NCI-H748 (cell line): ENCODE results near the gene CCL16.
"Not testable (repeated sequence)": the region's sequence is repeated elsewhere in the genome, so short reads cannot be mapped to it uniquely, and the experiment has no call there.

Experiments
- DNase-seq: peaks from one replicate; lab custom pipeline; 2025; ENCODE audit not compliant: unreplicated experiment; lab: John Stamatoyannopoulos, UW

The CCL16 gene, protein sequence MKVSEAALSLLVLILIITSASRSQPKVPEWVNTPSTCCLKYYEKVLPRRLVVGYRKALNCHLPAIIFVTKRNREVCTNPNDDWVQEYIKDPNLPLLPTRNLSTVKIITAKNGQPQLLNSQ

DNA sequence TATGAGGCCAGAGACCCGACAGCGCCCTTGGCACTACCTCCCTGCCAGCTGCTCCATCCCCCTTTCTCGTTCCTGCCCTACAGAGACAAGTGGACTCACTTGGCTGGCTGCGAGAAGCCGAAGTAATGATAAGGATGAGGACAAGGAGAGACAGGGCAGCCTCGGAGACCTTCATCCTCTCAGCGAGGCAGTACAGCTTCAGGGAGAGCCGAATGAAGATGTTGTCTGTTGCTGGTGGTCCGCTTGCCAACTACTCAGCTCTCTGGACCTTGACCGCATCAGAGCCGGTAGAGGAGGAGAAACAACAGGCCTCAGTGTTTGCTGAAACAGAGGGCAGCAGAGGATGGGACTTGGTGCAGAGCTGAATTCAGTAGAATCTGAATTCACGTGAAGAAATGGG is at the start of gene CCL16:
CCL16 (minus strand) TSS at position 252 of the 400 bp plus-strand sequence; CDS start at position 175, 77 bp downstream.
- DNase-seq = no peak

- DNase-seq = no peak
Measured at GRCh38 chr17:36030956-36031355, 49.7 kb upstream of the CCL16 start.

DNA sequence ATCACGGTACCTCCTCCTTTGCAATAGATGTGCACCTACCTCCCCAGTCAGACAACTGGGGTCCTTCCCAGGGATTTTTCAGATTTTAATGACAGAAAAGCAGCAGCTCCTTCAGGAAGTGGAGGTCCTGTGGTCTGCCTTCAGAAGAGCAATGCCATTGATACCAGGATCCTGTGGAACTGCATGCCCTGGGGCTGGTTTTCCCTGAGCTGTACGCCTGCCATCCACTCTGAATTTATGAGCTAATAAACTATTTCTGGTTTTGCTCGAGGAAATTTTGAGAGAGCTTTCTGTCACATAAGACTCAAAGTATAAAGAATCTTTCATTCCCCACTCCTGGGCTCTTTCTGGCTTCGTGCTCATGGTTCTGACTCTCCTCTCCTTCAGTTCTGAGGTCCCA is 46.5 kb upstream of the CCL16 start:
- DNase-seq = no peak

DNA sequence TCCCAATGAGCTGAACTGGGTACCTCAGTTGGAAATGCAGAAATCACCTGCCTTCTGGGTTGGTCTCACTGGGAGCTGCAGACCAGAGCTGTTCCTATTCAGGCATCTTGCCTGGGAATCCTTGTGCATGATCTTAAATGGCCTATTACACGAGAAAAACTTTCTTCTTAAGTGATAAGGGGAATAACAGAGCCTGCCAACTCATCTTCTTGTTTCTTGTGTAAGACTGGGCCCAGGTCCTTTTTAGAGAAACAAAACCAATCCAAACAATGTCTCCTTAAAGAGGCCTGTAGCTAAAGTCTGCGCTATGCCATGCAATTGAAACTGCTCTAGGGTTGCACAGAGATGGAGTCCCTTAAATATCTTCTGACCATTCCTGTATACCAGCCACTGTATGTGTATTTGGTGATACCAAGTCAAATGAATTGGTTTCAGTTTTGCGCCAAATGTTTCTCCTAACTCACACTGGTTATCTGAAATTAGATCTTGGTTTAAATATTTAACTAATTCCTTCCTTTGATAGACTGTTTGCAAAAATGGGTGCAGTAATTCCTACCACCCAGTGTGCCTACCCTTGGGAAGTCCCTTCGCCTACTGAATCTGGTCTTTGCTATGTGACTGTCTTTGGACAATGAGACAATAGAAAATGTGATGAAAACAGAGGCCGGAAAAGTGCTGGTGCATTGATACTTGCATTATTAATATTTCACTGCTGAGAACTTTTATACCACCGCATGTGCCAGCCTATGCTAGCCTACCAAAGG is 43.0 kb upstream of the CCL16 start:
- no peak for DNase-seq

DNA sequence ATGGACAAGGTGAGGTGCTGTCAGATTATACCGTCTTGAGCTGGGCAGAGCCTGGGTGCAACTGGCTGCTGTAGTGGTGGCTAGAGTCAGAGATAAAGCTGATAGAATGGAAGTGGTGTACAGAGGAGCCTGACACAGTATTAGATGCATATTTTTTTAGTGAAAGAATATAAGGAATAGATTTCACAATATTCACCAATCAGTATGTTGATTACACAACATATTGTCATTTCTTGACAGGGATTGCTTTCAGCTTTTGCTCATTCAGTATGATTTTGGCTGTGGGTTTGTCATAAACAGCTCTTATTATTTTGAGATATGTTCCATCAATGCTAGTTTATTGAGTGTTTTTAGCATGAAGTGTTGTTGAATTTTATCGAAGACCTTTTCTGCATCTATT is 38.1 kb upstream of the CCL16 start:
- DNase-seq = no peak

DNA sequence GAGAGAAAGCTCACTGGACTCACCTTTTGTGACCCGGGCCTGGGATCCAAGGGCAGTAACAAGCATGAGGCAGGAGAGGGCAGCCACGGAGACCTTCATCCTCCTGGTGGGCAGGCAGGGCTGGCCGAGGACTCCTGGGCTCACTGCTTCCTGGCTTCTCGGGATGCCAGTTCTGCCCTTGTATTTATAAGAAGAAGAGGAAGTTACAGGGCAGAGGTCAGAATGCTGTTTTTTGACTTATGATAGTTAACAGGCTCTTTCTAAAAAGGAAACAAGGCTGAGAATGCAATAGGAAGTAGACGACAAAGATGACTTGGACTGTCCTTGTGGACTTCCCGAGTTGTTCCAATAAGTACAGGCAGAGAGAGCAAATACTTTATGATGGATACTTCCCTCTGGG is 36.5 kb upstream of the CCL16 start, which contains the start of gene CCL23:
CCL23 (minus strand) TSS at position 174 of the 400 bp plus-strand sequence; CDS start at position 99, 75 bp downstream.
- DNase-seq = no peak

- no peak for DNase-seq
Measured at GRCh38 chr17:36016555-36016954, 35.3 kb upstream of the CCL16 start.

- DNase-seq = not testable (repeated sequence)
Measured at GRCh38 chr17:36015895-36016294, 34.6 kb upstream of the CCL16 start.

DNA sequence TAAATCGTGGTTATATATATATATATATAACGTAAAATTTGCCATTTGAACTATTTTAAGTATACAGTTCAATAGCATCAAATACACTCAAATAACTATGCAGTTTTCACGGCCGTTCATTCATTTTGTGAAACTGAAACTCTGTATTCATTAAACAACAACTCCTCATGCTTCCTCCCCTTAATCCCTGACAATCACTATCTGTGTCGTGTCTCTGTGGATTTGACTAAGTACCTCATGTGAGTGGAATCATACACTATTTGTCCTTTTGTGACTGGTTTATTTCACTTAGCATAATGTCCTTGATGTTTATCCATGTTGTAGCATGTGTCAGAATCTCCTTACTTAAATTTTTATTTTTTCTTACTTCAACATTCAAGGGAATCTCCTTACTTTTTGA is 33.6 kb upstream of the CCL16 start:
- DNase-seq = no peak

DNA sequence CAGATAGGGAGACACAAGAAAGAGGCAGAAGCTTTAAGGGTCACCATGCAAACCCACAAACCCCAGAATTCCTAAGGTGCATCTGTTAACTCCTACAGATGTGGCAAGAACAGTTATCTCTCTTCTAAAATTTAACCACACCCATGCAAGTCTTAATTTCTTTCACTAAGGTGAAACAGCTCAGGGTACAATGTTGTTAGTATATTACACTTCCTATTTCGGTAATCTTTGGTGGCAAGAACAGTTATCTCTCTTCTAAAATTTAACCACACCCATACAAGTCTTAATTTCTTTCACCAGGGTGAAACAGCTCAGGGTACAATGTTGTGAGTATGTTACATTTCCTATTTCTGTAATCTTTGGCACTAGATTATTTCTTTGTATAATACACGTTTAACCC is 29.9 kb upstream of the CCL16 start:
- no peak for DNase-seq

- DNase-seq = no peak
Measured at GRCh38 chr17:36008998-36009665, 27.8 kb upstream of the CCL16 start.

DNA sequence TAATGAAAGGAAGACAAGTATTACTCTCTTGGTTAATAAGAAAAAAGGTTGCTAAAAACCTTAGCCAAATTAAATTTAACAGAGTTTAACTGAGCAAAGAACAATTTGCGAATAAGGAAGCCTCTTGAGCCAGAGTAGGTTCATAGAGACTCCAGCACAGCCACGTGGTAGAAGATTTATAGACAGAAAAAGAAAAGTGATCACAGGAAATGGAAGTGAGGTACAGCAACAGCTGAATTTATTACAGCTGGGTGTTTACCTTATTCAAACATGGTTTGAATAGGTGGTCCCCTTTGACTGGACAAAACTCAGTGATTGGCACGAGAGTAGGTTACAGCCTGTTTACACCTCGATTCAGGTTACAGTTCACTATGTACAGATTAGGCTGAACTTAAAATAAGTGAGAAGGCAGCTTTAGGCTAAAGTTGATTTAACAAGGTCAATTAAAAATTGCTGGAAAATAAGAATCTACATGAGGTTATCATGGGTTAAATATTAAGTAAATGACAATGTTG is 23.4 kb upstream of the CCL16 start:
- DNase-seq = peak; percentile 28

GRCh38 chr17:36002631-36003030 is 21.3 kb upstream of the CCL16 start:
- DNase-seq = no peak

- DNase-seq = no peak
Measured at GRCh38 chr17:36001862-36002603, 20.7 kb upstream of the CCL16 start.

DNA sequence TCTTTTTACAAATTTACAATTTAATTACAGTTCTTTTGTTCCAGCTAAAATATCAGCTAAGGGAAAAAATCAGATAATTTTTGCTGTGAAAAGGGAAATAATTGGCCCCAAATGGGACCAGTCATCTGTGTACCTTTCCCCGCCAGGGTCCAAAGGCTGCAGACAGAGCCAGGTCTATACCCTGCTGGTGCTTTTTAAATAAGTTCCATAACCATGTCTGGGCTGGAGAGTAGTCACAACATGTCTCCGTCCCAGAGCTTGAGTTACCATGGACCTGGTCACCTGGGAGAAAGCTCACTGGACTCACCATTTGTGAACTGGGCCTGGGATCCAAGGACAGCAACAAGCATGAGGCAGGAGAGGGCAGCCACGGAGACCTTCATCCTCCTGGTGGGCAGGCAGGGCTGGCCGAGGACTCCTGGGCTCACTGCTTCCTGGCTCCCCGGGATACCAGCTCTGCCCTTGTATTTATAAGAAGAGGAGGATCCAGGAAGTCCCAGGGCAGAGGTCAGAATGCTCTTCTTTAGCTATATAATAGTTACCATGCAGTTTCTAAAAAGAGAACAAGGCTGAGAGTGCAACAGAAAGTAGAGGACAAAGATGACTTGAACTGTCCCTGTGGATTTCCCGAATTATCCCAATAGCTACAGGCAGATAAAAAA is 19.9 kb upstream of the CCL16 start, which contains the start of gene CCL15:
CCL15 (minus strand) TSS at position 444 of the 662 bp plus-strand sequence; CDS start at position 383, 61 bp downstream.
- DNase-seq = no peak

- DNase-seq = no peak
Measured at GRCh38 chr17:36000732-36001109, 19.4 kb upstream of the CCL16 start.

DNA sequence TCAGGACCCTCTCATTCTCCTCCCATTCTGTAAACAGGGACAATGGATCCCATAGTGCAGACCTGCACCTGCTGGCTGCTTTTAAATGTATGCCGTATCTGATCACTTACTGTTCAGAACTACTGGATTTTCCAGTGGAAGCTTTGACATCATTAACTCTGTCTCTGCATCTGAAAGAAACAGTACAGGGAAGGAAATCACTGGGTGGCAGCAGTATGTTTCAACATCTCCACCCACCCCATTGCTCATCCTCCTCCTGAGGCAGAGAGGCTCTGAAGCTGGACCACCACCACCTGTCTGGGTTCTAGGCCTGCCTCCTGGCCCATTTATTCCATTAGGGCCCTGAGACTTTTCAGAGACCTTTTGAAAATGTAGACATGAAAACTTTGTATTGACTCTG is 17.5 kb upstream of the CCL16 start:
- no peak for DNase-seq

DNA sequence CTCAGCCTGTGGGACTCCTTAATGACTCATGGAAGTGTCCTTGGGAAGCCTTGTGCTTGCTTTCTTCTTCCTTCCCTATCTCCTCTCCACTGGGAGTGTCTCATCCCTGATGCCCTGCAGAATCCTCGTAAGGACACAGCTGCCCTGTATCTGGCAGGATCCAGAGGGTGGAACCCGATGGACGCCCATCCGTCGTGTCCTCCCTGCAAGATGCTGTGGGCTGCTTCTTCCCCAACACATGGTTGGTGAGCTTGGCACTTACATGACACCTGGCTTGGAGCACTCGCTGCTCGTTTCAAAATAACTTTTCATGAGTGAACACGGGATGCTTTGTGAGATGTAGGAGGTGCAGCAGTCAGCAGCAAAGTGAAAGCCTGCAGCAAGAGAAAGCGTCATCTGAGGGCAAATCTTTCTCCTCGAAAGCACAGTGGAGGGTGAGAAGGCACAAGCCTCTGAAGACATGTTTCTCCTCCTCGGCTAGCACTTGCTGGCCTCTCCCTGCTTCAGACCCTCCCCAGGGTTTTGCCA is 16.8 kb upstream of the CCL16 start:
- DNase-seq = no peak

DNA sequence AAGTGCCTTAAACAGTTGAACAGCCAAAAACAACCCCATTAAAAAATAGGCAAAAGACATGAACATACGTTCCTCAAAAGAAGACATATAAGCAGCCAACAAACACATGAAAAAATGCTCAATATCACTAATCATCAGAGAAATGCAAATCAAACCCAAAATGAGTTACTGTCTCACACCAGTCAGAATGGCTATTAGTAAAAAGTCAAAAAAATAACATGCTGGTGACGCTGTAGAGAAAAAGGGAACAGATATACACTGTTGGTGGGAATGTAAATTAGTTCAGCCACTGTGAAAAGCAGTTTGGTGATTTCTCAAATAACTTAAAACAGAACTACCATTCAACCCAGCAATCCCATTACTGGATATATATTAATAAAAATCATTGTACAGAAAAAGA is 14.0 kb upstream of the CCL16 start:
- not testable (repeated sequence) for DNase-seq

- no peak for DNase-seq
Measured at GRCh38 chr17:35991075-35991474, 9.8 kb upstream of the CCL16 start.
